NB4 (cell line): ENCODE results near the gene RGS21.

Experiments
- DNase-seq: peaks from one replicate; pipeline ENCODE4 v3.0.0; 2010; ENCODE audit warnings: low read depth
- H3K4me3 ChIP-seq: one replicate; pipeline ENCODE4 v1.5.1; 2011; ENCODE audit warnings: mild to moderate bottlenecking, low read depth, low read length, moderate library complexity
- MYC ChIP-seq: IDR thresholded peaks from 2 replicates; pipeline ENCODE4 v1.6.1; 2011; ENCODE audit warnings: low read depth, low read length
- POLR2A ChIP-seq: IDR thresholded peaks from 2 replicates; pipeline ENCODE4 v1.6.1; 2011; ENCODE audit warnings: mild to moderate bottlenecking; ENCODE audit not compliant: insufficient read length; ENCODE audit errors: extremely low read depth
- TF ChIP-seq, protein P1 (sequence below): IDR thresholded peaks from one replicate; pipeline ENCODE4 v1.5.1; 2012; ENCODE audit warnings: low read depth, low read length
- TF ChIP-seq, protein P2 (sequence below): IDR thresholded peaks from 2 replicates; pipeline ENCODE4 v1.6.1; 2011; ENCODE audit warnings: low read depth, low read length

RGS21 gene

DNA sequence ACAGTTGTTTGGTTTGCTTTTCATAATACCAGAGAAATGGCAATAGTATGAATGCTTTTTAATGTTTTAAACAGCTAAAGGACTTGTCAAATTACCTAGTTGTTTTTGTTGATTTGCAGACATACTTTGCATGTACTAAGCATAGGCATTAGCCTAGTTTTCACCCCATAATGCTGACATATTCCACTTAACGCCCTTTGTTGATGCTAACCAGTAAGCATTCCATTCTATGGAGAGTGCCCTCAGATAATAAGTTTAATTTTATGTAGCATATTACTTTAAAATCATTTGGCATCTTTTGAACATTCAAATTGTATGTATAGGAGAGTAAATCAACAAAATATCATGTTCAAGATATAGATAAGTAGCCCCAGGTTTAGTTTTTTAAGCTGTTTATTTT is 32.5 kb downstream of the RGS21 start:
- H3K4me3 ChIP-seq: no peak overlapping the region
- no peak for TF ChIP-seq MYC
- TF ChIP-seq, protein P1, sequence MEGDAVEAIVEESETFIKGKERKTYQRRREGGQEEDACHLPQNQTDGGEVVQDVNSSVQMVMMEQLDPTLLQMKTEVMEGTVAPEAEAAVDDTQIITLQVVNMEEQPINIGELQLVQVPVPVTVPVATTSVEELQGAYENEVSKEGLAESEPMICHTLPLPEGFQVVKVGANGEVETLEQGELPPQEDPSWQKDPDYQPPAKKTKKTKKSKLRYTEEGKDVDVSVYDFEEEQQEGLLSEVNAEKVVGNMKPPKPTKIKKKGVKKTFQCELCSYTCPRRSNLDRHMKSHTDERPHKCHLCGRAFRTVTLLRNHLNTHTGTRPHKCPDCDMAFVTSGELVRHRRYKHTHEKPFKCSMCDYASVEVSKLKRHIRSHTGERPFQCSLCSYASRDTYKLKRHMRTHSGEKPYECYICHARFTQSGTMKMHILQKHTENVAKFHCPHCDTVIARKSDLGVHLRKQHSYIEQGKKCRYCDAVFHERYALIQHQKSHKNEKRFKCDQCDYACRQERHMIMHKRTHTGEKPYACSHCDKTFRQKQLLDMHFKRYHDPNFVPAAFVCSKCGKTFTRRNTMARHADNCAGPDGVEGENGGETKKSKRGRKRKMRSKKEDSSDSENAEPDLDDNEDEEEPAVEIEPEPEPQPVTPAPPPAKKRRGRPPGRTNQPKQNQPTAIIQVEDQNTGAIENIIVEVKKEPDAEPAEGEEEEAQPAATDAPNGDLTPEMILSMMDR: no peak
- no peak for TF ChIP-seq POLR2A
- TF ChIP-seq, protein P2, sequence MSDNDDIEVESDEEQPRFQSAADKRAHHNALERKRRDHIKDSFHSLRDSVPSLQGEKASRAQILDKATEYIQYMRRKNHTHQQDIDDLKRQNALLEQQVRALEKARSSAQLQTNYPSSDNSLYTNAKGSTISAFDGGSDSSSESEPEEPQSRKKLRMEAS: no peak
- DNase-seq: no peak

DNA sequence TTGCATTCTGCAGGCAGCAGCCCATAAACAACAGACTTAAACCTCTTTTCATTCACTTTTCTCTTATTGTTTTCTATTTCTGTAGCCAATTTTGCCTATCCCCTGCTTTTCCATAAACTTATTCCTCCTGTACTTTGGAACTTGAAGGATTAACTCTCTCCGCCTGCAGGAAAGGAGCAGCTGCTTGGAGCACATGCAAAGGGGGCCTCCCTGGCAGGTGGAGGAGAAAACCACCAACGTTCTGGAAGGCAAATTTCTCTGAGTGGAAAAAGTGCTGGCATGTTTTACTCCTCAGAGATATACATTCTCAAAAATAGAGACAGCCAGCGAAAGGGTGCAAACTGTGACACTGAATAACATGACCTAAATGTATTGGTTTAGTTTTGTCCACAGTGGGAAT is 33.6 kb downstream of the RGS21 start:
- TF ChIP-seq, protein P1: no peak
- TF ChIP-seq MYC (no peak), POLR2A (no peak)
- TF ChIP-seq, protein P2: no peak
- DNase-seq: no peak

DNA sequence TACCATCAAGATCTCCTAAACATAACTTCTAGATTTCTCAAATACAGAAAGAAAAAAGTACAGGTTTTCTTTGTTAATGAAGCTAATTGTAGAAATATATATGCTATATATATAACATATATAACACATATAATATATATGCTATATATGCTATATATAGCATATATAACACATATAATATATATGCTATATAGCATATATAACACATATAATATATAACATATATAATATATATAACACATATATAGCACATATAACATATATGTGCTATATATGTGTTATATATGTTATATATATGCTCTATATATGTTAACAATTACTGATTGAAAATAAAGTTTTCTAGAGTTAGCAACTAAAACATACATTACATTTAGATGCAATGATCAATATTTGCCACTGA is 34.8 kb downstream of the RGS21 start:
- H3K4me3 ChIP-seq: no peak overlapping the region
- DNase-seq: no peak
- TF ChIP-seq MYC (no peak), POLR2A (no peak)
- TF ChIP-seq, protein P2: no peak
- TF ChIP-seq, protein P1: no peak

More for the DNA sequence above, 33.6 kb downstream of the RGS21 start:
- no peak overlapping the region for H3K4me3 ChIP-seq

DNA sequence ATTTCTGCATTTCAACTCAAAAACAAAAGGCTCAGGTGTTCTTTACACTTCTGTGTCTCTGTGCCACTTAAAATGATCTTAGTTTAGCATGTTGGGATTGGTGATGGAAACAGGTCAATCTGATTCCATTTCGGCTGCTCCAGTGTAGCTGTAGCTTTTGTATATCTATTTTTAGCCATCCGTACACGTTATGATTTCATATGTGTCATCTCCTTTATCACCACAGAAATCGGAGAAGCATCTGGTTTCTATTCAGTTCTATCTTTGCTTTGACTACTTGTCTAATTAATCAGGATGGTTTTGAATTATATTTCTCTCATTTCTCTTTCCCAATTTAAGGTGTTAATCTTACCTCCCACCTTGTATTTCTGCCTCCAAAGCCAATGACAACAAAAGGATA is 41.1 kb downstream of the RGS21 start:
- TF ChIP-seq, protein P2: no peak
- TF ChIP-seq, protein P1: no peak
- no peak for TF ChIP-seq POLR2A
- no peak for TF ChIP-seq MYC
- no peak for DNase-seq

DNA sequence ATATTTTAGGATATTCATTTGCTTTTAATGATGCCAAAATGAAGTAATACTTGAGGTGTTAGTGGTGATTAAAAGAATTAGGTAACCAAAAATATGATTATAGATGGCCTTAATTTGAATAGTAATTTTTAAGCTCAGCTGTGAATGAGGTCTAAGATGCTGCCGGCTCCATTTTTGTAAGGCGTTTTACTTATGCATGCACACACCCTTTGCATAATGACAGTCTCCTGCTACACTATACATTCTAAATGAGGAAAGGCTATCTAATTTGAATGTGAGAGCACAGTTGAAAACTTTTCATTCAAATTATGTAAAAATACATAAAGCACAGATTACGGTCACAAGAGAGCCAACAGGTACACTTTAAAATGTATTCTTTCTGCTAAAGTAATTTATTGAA is 41.6 kb downstream of the RGS21 start:
- H3K4me3 ChIP-seq: no peak overlapping the region
- no peak for DNase-seq
- TF ChIP-seq MYC (no peak), POLR2A (no peak)
- TF ChIP-seq, protein P1: no peak
- TF ChIP-seq, protein P2: no peak

More for the DNA sequence above, 41.1 kb downstream of the RGS21 start:
- H3K4me3 ChIP-seq: no peak overlapping the region

DNA sequence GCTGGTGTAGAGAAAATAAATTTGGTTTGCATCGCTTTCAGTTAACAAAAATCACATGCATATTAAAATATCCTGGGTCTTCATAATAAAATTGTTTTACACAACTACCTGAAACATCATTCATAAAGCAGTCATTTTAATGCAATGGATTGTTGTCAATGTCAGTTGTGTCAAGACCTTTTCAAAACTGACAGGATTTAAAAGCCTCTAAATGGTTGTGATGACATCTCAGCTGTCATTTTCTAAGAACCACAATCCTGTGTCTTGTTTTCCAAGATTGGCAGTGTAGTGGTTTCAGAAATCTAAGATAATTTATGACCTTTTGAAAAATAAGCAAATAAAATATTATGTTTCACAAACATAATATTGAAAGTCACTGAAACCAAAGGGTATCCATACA is 42.0 kb downstream of the RGS21 start:
- H3K4me3 ChIP-seq: no peak overlapping the region
- no peak for DNase-seq
- TF ChIP-seq POLR2A (no peak), MYC (no peak)
- TF ChIP-seq, protein P2: no peak
- TF ChIP-seq, protein P1: no peak
